DOHH2 (cell line): Measurements from ENCODE around the gene KRTAP17-1.

Experiments
- EZH2phosphoT487 ChIP-seq: fragments of 200-600 bp; sonication (generic); IDR thresholded peaks from 2 replicates; pipeline ENCODE4 v1.6.1; 2017; ENCODE audit warnings: borderline replicate concordance, mild to moderate bottlenecking, antibody characterized with exemption, low read length, moderate library complexity, mixed read lengths
- TF ChIP-seq, protein P1 (sequence below): fragments of 200-600 bp; sonication (generic); IDR thresholded peaks from one replicate; pipeline ENCODE4 v1.5.1; 2014; ENCODE audit warnings: antibody characterized with exemption, mild to moderate bottlenecking, low read depth, low read length; ENCODE audit not compliant: poor library complexity, severe bottlenecking

DNA sequence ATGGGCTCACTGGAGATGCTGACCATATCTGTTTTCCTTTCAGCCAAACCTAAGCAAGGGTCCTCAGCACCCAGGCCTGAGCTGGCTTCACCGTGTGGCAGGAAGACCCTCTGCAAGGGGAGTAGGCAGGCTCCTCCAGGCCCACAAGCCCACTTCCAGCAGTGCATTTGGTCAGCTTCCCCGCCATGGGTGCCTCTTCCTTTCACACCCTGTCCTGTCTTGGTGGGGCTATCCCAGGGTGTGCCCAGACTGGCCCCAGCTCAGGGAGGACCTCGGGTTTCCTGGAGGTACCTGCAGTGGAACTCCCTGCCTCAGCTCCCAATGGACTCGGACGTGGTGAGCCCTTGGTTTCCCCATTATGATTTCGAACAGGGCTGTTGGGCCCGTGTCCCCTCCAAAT lies 12.7 kb upstream of the KRTAP17-1 start:
- TF ChIP-seq, protein P1, sequence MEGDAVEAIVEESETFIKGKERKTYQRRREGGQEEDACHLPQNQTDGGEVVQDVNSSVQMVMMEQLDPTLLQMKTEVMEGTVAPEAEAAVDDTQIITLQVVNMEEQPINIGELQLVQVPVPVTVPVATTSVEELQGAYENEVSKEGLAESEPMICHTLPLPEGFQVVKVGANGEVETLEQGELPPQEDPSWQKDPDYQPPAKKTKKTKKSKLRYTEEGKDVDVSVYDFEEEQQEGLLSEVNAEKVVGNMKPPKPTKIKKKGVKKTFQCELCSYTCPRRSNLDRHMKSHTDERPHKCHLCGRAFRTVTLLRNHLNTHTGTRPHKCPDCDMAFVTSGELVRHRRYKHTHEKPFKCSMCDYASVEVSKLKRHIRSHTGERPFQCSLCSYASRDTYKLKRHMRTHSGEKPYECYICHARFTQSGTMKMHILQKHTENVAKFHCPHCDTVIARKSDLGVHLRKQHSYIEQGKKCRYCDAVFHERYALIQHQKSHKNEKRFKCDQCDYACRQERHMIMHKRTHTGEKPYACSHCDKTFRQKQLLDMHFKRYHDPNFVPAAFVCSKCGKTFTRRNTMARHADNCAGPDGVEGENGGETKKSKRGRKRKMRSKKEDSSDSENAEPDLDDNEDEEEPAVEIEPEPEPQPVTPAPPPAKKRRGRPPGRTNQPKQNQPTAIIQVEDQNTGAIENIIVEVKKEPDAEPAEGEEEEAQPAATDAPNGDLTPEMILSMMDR, result no peak
- TF ChIP-seq EZH2phosphoT487, result no peak
